ENCODE measurements around the gene SH2B3.
"Not testable (repeated sequence)": the region's sequence is repeated elsewhere in the genome, so short reads cannot be mapped to it uniquely, and the experiment has no call there.

The SH2B3 gene

DNA sequence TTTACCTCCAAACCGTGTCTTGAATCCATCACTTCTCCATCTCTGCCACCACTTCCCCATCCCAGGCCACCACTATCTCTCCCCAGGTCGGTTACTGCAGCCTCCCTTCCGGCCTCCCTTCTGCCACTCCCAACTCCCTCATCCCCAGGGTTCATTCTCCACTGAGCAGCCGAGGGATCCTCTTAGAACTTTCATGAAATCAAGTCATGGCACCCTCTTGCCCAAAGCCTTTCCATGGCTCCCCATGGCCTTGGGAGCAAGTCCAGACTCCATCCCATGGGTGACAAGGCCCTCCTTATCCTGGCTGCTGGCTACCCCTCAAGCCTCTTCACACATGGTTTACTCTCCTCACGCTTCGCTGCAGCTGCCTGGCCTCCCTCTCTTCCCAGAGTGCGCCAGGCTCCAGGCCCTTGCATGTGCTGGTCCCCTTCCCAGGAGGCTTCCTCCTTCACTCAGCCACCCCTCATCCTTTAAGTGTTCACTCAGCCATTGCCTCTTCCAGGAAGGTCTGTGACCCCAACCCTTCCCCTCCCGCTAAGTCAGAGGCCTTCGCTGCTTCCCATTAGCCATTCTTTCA, 17.9 kb upstream of the SH2B3 start:
- no peak for DNase-seq (ENCODE audit: low spot score)

DNA sequence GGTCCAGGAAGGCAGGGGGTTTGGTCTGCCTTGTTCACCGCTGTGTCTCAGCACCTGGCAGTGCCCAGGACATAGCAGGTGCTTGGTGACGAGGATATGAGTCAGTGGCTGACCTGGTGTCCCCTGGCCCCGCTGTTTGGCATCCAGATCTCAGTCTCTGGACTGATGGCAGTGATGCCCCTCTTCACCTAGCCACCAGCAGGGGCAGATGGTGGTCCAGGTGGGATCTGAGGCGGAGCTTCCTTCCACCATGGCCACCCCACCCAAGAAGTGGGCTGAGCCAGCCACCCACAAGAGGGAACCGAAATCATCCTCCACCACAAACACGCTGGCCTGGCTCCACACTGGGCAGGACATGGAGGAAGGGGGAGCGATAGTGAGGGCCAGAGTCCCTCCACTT, 16.1 kb upstream of the SH2B3 start:
- DNase-seq (ENCODE audit: low spot score) = no peak

DNA sequence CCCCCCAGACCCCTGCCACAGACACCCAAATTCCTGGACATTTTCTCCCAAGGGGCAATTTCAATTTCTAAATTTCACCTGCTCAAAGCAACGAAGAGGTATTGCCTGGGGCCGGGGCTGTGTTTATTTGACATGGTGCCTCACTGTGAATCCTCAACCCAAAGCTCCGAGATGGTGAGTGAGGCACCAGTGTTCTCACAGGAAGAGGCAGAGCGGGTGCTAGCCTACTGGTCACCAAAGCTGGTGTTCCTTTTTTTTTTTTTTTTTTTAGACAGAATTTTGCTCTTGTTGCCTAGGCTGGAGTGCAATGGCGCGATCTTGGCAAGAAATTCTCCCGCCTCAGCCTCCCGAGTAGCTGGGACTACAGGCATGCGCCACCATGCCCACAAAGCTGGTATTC, 14.8 kb upstream of the SH2B3 start:
- no peak for DNase-seq (ENCODE audit: low spot score)

GRCh38 chr12:111393700-111394300, 11.9 kb upstream of the SH2B3 start:
- DNase-seq (ENCODE audit: low spot score) = no peak

DNA sequence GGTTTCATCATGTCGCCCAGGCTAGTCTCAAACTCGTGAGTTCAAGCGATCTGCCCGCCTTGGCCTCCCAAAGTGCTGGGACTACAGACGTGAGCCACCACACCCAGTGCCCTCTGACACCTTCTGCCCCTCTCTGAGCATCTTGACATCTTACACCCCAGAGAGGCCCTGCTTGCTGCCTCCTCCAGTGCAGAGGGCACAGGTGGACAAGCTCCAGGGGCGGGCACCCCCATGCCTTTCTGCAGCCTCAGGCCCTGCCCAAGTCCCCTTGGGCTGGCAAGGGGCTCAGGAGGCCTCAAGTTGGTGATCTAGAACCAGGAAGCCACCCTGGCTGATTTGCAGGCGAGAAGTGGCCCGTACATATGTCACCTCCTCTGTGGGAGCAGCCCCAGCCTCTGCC, 11.2 kb upstream of the SH2B3 start:
- DNase-seq (ENCODE audit: low spot score) = no peak

GRCh38 chr12:111395336-111396187, 10.2 kb upstream of the SH2B3 start:
- no peak for DNase-seq (ENCODE audit: low spot score)

- DNase-seq (ENCODE audit: low spot score) = not testable (repeated sequence)
Measured at GRCh38 chr12:111396271-111396670, 9.5 kb upstream of the SH2B3 start.

GRCh38 chr12:111396726-111397445, 8.8 kb upstream of the SH2B3 start:
- peak; percentile 92 for DNase-seq (ENCODE audit: low spot score)

GRCh38 chr12:111398530-111398929, 7.2 kb upstream of the SH2B3 start:
- DNase-seq (ENCODE audit: low spot score) = no peak

DNA sequence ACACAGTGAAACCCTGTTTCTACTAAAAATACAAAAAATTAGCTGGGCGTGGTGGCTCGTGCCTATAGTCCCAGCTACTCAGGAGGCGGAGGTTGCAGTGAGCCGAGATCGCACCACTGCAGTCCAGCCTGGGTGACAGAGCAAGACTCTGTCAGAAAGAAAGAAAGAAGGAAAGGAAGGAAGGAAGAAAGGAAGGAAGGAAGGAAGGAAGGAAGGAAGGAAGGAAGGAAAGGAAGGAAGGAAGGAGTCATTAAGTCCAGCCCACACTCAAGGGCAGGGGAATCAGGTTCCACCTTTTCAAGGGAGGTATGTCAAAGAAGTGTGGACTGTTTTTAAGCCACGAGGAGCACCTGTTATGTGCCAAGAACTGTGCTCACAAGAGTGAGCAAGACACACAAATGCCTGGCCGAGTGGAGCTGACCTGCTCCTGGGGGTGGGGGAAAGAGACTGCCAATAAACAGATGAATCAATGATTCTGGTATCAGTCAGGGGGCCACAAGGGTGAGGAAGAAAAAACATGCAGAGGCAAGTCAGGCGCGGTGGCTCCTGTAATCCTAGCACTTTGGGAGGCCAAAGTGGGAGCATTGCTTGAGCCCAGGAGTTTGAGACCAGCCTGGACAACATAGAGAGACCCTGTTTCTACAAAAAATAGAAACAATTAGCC, 5.8 kb upstream of the SH2B3 start:
- not testable (repeated sequence) for DNase-seq (ENCODE audit: low spot score)

DNA sequence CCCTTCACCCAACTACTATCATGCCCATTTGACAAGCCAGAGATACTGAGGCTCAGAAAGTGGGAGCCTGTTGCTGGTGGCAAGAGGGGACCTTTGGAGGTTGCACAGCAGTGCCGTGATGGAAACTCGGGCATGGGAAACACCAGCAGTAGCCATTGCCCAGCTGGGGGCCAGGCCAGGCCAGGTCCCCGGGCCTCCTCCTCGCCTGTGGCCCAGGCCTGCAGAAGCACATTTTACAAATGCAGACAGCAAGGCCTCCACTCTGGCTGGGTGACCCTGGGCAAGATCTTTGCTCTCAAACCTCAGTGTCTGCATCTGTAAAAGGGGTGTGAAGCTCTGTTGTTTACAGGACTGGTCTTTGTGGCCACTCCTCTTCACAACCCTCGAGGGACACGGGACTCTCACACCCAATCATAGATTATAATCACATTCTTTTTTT, 4.5 kb upstream of the SH2B3 start:
- no peak for DNase-seq (ENCODE audit: low spot score)

DNA sequence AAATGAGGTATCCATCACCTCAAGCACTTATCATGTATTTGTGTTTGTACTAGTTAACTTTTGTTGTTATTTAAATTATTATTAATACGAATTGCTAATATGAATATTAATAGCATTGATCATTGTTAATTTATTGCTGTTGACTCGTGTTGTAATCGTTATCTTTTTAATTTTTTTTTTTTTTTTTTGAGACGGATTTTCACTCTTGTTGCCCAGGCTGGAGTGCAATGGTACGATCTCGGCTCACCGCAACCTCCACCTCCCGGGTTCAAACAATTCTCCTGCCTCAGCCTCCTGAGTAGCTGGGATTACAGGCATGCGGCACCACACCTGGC, 3.3 kb upstream of the SH2B3 start:
- DNase-seq (ENCODE audit: low spot score) = not testable (repeated sequence)

GRCh38 chr12:111404362-111405148, 1.2 kb upstream of the SH2B3 start:
- peak; percentile 73 for DNase-seq (ENCODE audit: low spot score)

DNA sequence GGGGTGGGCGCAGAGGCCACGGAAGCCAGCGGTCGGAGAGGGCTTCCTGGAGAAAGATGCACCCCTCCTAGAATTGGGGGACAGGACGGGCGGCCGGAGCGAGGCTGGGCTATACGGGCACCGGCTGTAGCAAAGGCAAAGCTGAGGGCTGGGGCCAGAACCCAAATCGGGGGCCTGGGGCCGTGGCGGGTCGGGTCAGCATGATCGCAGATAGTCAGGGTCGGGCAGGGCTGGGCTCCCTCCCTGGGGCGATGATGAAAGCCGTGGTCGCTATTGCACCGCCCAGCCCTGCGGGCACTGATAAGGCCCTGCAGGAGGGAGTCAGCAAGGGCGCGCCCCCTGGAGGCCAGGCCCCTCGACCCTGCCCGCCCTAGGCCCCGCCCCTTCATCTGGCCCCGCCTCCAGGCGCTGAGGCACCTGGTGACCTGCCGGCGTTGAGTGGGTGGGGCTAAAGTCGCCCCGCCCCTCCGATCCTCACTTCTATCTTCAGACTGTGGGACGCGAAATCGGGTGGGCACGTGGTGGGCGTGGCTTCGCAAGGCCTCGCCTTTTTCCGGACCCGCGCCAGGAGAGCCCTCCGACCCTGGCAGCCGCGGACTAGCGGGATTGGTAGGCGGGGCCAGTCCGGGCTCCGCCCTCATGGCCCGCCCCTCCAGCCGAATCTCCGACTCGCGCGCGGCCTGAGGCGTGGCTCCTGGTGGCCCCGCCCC, 419 bp upstream of the SH2B3 start:
- DNase-seq (ENCODE audit: low spot score) = peak; percentile 99

DNA sequence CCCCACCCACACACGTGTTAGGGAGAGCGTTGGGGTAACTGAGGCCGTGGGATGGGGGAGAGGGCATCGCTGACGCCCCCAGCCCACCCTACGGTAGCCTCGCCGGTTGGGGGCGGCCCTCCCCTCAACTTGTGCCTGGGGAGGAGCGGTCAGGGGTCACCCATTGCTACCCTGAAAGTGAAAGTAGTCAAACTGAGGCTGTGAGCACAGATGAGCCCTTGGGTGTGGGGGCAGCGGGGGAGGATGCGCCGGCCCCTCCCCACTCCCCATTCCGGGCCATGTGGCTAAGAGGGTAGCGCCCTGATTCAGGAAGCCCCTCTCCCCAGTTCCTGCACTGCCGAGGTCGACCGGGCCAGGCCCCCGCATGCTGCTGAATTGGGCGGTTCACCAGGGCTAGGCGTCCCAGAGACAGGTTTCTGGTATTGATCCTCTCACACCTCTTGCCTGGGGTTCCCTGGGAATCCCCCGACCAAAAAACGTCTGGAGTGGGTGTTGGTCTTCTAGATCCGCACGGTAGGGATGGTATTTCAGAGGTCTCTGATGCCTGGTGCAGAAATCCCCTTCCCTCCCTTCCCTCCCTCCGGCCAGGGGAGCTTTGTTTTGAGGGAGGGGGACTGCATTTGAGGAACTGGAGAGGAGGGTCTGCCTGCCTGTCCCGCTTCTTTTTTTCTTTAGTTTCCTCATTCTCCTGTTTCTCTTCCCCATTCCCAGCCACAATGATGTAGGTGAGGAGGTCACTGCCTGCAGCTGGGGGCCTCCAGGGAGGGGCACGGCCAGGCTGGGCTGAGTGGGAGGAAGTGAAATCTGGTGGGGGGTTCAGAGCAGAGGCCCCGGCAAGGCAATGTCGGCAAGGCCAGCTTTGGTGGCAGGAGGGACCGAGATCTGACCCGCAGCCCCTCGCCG, 1.0 kb downstream of the SH2B3 start:
- peak; percentile 55 for DNase-seq (ENCODE audit: low spot score)

DNA sequence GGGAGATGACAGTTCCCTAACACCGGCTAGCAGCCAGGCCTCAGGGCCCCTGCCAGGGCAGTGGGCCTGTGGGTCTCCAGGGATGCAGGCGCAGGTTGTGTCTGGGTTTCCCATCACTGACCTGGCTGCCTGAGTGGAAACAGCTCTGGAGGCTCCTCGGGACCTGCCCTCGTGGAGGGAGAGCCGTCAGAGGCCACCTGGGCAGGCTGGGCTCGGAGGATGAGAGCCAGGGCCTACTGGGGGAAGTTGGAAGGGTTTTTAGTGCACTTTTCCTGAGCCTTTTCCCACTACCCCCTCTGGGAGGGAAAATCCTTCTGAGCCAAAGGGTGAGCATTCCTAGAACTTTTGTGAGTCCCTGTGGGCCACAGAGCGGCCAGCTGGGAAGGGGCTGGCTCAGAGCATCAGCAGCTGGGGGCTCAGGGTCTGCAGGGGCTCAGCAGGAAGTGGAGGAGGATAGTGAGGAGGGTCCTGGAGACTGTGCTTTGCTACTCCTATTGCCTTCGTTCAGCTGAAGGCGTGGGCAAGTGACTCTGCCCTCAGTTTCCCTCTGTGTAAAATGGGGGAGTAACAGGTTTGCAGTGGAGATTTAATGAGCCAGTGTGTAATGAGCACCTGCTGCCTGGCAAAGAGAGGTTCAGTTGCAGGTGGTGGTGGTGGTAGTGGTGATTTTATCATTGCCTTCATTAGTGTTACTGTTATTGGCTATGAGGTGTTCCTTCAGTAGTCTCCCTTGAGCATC, 1.8 kb downstream of the SH2B3 start:
- peak; percentile 45 for DNase-seq (ENCODE audit: low spot score)

- DNase-seq (ENCODE audit: low spot score) = peak; percentile 40
Measured at GRCh38 chr12:111408116-111408440, 2.4 kb downstream of the SH2B3 start.

GRCh38 chr12:111408686-111409402, 3.1 kb downstream of the SH2B3 start:
- DNase-seq (ENCODE audit: low spot score) = peak; percentile 44

Data from hematopoietic multipotent progenitor cell treated with erythropoietin and hydrocortisone succinate and interleukin-3 and kit ligand, for 17 days (in vitro differentiated cells).